DND-41 (cell line): ENCODE results near the gene DDX47.

Source experiments
- CTCF ChIP-seq: IDR thresholded peaks from 2 replicates; pipeline ENCODE4 v1.5.1; 2012; ENCODE audit warnings: borderline replicate concordance, low read length, moderate library complexity, mild to moderate bottlenecking; ENCODE audit not compliant: poor library complexity, severe bottlenecking; ENCODE audit errors: extremely low read depth
- EZH2 ChIP-seq: IDR thresholded peaks from 3 replicates; pipeline ENCODE4 v1.6.1; 2012; ENCODE audit warnings: borderline replicate concordance, low read depth, mild to moderate bottlenecking, moderate library complexity, low read length, inconsistent platforms; ENCODE audit not compliant: severe bottlenecking

GRCh38 chr12:12845794-12846243 lies 32.7 kb downstream of the DDX47 start:
- TF ChIP-seq CTCF = no peak
- TF ChIP-seq EZH2 = no peak
